Activated CD4-positive, CD25-positive, alpha-beta regulatory T cell treated with anti-CD3 and anti-CD28 coated beads, Interleukin-2, amount 50 U/mL, for 24 hours (primary cell): ENCODE measurements around the gene PSMB11.

ENCODE experiments used
- ATAC-seq, 2 donors: fragments of 150-1000 bp; cut with Tn5 transposase; one replicate each; pipeline ENCODE4 v1.10.0; 2021; ENCODE audit warnings: mild to moderate bottlenecking in 1 of 2, moderate library complexity in 1 of 2

Gene PSMB11

DNA sequence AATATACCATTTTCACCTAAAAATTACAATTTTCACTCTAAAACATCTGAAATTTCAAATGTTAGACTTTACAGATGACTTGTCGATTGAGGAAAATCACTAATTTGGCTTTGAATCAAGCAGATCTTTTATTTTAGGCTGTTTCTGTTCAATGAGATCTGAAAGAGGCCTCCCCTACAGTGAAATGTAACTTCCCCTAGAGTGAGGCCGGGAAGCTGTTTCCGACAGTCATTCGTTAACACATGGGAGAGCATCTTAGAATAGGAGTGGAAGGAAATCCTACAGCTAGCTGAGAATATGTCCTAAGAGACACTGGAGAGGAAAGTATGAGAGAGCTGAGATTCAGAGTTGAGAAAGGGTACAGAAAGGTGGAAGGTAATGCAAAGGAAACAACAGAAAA, 26.4 kb upstream of the PSMB11 start:
- no peak for ATAC-seq

GRCh38 chr14:23017091-23017490, 24.9 kb upstream of the PSMB11 start:
- ATAC-seq, result no peak

DNA sequence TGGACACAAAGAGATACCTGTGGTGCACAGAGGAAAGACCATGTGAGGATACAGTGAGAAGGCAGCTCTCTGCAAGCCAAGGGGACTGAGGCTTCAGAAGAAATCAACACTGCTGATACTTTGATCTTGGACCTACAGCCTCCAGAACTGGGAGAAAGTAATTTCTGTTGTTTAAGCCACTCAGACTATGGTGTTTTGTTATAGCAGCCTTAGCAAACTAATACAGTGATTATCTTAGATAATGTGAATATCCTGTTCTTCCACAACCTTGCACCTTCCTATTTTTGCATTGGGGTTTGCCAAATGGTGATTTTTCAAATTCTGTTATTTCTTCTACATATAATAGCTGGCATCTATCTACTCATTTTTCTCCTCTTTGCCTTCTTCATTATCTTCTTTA, 23.9 kb upstream of the PSMB11 start:
- no peak for ATAC-seq

DNA sequence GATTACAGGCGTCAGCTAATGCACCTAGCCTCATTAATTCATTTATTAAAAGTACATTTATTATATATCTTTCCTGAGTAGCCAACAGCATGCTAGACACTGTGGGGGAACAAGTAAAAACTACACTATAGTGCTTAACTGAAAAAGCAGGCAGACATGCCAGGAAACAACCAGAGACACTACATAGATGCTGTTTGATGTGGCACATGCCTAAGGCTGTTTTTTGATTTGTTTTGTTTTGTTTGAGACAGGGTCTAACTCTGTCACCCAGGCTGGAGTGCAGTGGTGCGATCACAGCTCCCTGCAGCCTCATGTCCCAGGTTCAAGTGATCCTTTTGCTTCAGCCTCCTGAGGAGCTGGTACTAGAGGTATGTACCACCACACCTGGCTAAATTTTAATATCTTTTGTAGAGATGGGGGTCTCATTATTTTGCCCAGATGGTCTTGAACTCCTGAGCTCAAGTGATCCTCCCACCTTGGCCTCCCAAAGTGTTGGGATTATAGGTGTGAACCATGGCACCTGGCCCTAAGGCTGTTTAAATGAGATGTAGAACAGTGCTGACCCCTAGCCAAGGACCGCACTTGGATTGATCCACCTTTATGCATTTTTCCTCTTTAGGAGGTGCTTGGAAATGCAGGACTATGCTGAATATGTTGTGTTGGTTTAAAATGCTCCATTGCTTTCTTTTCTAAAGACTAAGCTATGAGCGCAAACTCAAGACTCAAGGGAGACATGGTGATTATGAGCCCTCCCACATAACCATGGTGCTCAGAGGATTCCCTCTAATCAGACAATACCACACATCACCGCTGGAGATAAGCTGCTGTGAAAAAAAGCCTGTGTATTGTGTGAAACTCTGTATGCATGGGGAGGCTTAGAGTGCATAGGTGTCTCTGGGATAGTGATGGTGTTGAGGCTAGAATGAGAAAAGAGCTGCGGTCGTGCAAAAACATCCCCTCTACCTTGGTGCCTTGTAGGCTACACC, 21.6 kb upstream of the PSMB11 start:
- ATAC-seq, result no peak

DNA sequence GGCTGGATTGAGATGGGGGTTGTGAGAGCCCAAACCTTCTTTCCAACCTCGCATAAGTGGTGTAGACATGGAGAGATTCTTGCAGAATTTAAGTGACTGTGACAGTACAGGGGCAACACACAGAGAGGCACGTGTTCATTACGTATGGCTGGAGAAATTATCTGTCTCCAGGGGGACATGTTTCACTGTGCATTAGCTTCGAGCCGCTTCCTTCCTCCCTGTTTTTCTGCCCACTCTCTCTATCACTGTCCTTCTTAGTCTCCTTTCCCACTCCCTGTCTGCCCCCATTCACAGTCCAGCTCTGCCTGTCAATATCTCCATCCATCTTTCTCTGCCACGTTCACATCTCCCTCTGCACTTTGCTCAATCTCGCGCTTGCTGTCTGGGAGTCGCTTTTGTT, 20.6 kb upstream of the PSMB11 start:
- no peak for ATAC-seq

DNA sequence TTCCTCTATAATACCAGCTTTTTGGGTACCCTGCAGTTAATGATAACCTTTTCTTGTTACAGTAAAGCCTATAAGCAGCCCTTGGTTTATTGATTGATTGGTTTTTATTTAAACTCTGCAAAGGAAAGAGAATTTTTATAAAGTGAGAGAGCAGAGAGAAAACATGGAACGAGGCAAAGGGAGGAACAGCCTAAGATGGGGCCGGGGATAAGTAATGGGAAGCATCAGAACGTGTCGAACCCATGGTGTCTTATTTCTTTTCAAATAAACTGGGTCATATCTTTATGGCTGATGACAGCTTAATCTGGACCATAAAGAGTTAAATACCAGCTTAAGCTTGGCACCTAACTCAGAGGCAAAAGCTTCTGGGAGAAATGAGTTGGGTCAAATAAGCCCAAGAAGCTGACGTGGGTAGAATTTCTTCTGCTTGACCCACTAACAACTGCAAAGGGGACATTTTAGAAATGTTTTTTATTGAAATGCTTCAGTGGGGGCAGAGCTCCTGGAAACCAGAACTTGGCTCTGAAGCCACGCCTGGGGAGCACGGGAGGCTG, 20.0 kb upstream of the PSMB11 start:
- ATAC-seq, result no peak

GRCh38 chr14:23023022-23023794, 18.8 kb upstream of the PSMB11 start:
- ATAC-seq, result no peak

DNA sequence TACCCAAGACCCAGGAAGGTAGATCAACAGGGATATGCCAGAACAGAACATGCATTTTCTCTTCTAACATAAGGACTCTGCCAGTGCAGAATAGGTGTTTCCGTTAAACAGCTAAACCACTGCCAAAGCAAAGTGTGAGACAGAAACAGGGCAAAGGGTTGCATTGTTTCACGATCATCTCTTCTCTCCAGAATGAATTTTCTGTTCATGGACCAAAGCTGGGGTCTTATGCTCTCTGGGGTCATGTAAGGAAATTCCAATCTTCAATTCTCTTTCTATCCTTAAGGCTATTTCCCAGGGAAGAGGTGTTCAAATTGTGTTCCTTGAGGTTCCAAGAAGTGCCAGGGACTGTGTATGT, 18.2 kb upstream of the PSMB11 start:
- no peak for ATAC-seq

GRCh38 chr14:23024612-23025075, 17.4 kb upstream of the PSMB11 start:
- ATAC-seq, result peak in 1 of 2 donors; percentile 13

DNA sequence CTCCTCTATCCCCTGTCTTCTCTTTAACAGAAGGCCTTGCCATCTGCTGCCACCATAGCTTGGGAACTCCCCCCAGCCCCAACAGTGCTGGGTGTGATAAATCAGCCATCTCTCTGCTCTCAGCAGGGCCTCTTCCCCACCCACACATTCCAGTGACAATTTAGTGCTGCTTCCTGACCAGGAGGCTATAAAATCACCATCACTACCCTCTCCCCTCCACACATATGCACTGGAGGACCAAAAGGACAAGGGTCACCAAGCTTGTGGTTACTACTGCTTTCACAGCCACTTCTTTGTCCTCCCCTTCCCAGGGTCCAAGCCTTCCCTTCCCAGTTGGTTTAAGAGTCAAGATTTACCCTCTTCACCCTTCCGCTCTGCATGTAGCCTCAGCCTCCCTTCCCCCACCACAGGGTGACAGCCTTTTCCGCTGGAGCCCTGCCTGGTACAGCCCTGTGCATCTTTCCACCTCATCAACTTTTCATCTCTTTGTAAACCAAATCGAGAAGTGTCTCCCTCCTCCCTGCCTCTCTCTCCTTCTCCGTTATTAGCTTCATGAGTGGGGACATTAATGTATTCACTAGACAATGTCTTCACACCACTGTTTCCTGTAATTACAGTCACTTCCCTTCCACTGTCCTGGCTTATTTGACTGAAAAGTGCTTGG, 16.7 kb upstream of the PSMB11 start:
- peak; percentile 17 to 39 for ATAC-seq

DNA sequence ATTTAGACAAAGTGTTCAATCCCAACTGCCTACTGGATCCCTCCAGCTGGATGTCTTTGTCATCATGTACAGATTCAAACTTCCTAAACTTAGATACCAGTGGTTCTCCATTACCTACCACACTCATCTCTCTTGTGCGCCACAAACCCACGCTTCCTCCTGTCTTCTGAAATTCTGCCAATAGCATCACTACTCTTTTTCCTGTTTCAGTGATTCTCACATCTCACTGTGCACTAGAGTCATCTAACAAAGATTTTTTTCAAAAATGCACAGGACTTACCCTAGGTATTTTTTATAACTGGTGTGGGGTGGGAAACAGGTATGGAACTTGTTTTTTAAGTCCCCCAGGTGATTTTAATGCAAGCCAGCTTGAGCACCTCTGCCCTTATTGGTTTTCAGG, 13.2 kb upstream of the PSMB11 start:
- ATAC-seq, result peak in 1 of 2 donors; percentile 34

- ATAC-seq, result no peak
Measured at GRCh38 chr14:23030936-23031335, 11.1 kb upstream of the PSMB11 start.

DNA sequence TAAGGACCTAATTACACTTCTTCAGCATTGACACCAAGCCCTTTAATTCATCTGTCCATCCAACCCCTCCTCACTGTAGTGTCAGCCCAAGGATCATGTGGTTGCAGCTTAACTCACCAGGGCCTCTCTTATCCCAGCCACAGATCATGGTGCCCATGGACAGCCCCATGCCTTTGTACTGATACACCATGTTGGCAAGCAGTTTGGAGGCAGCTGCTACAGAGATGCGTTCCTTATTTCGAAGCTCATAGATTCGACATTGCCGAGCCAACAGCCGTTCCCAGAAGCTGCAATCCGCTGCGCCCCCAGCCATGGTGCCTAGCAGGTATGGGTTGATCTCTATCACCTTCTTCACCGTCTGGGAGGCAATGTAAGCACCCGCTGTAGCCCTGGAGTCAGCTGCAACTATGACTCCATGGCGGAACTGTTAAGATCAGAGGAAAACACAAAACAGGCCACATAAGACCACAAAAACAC, 8.7 kb upstream of the PSMB11 start:
- no peak for ATAC-seq

DNA sequence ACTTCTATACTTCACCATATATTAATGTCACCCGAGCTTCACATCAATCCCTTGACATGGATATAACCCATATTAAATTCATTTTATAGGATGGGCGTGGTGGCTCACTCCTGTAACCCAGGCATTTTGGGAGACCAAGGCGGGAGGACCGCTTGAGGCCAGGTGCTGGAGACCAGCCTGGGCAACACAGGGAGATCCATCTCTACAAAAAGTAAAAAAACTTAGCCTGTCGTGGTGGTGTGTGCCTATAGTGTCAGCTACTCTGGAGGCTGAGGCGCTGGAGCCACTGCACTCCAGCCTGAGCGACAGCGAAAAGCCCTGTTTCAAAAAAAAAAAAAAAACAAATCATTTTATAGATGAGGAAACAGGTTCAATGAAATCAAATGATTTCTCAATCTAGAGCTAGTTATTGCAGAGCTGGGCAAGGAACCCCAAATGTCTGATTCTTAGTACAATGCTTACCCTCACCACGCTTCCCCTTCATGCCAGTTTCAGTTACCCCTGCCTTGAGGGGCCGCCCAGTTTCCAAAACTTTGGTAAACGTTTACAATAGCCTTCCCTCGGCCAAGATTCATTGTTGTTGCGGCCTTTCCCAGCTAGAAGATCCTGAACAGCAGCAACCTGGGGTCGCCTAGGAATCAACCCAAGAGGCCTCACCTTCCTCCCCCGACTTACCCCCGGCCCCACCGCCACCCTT, 8.1 kb upstream of the PSMB11 start:
- no peak for ATAC-seq

DNA sequence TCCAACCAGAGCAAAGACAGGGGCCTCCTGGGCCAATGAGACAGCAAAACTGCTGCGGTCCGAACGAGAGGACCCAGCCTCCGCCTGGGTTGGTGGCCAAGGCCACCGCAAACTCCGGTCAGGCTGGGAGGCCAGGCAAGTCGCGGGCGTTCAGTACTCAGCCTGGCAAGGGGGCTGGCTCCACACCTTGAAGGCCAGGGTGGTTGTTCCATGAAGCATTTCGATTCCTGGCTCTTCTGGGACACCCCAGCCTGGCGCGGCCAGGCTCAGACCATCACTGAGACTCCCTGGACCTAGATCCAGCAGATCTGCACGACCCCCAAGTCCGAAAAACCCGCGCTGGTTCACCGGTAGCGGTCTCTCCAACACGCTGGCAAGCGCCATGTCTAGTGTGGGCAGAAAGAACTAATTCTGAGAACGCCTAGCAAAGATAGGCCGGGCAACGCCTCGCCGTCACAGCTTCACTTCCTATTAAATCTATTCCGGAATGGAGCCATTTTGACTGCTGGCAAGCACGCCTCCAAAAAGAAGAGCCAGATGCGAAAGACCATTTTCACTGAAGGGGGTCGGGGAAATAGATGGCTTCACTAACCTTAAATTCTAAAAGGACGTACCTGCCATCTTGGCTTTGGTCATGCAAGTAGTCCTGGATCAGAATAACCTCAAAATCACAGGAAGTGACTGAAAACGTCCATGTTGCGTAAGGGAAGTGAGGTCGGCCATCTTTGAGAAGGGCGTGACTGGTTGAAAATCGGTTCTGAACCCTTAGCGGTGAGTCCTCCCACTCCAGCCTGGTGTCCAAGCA, 7.3 kb upstream of the PSMB11 start, which contains the start of gene PSMB5:
PSMB5 (minus strand) TSS at position 403 of the 805 bp plus-strand sequence; CDS start at position 384, 19 bp downstream.
- ATAC-seq, result peak; percentile 93

GRCh38 chr14:23035303-23036144, 6.5 kb upstream of the PSMB11 start:
- no peak for ATAC-seq

GRCh38 chr14:23040100-23040499, 1.9 kb upstream of the PSMB11 start:
- ATAC-seq, result no peak

- no peak for ATAC-seq
Measured at GRCh38 chr14:23041729-23042128, 283 bp upstream of the PSMB11 start.

DNA sequence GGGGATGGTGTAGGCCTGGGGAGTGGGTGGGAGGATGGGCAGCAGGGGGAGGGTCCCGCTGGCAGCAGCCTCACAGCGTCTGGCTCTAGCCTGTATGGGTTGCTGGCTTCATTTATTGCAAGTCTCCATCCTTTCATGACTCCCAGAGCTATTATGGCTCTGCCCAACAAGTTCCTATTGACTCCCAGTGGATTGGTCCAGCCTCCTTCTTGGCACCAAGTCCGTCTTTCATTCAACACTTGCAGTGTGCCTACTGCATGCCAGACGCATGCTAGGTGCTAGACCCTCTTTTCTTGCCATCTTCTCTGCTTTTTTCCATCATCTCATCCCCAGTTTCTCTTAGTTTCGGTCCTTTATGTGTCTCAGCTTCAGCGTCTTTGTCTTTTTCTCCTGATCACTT, 1.1 kb downstream of the PSMB11 start:
- ATAC-seq, result no peak

GRCh38 chr14:23043754-23044153, 1.7 kb downstream of the PSMB11 start:
- no peak for ATAC-seq
